K562 (cell line): Measurements from ENCODE around the gene MAEL. TPM values are rescaled to one million over a fixed set of nuclear protein-coding genes. Genes with fewer than 3 reads are reported as not detected.

ENCODE experiments used
- ATAC-seq: fragments of 200-7000 bp; cut with Tn5 transposase; 3 replicates; pipeline ENCODE4 v1.9.1; 2020; ENCODE audit warnings: moderate library complexity
- BruUV-seq: library from RNA; stranded (reverse); fragments of 400-500 nt; replicated peaks from 2 replicates; lab custom pipeline; 2021; lab: Mats Ljungman, UMichigan
- CTCF ChIA-PET: fragments of 300-600 bp; formaldehyde crosslinking; extraction: SDS; loops from one replicate; lab custom pipeline; 2021; ENCODE audit warnings: low intra/inter-chr PET ratio; lab: Yijun Ruan, JAX
- POLR2A ChIA-PET: fragments of 300-600, 350-650 bp; sonication (Branson Sonifier 250); formaldehyde crosslinking; extraction: SDS; loops from one replicate; lab custom pipeline; 2021; ENCODE audit warnings: antibody characterized with exemption, inconsistent platforms; lab: Yijun Ruan, JAX
- DNase-seq, 4 experiments: peaks; one replicate each; pipeline versions ENCODE4 v3.0.0 to v3.0.0-alpha.2; 2011 to 2018; ENCODE audit warnings: low spot score in 3 of 4, mixed read lengths in 3 of 4; ENCODE audit errors: extremely low read depth in 1 of 4
- FAIRE-seq: peaks from 2 replicates; lab custom pipeline; 2011; peaks lifted over from hg19 to GRCh38; lab: Jason Lieb, UNC
- H2AFZ ChIP-seq: 2 replicates; pipeline ENCODE4 v1.6.0; 2011; ENCODE audit warnings: low read depth, low read length, control low read depth, inconsistent platforms
- H3K27ac ChIP-seq: fragments of 200-600 bp; 3 replicates; pipeline ENCODE4 v1.8.0; 2011; ENCODE audit warnings: low read depth, mild to moderate bottlenecking, control low read depth, inconsistent platforms, low read length, moderate library complexity, mixed read lengths; ENCODE audit errors: extremely low read depth
- H3K27me3 ChIP-seq, 2 experiments: fragments of 300-600 bp in 1 of 2; 2 replicates in 1 of 2; 3 replicates in 1 of 2; pipeline versions ENCODE4 v1.6.0 to v1.8.0; 2011; ENCODE audit warnings: inconsistent platforms in 2 of 2, low read length in 2 of 2, mild to moderate bottlenecking in 1 of 2, mixed read lengths in 1 of 2, moderate library complexity in 1 of 2; ENCODE audit not compliant: control insufficient read depth in 2 of 2, insufficient read depth in 2 of 2
- H3K36me3 ChIP-seq: fragments of 300-600 bp; 3 replicates; pipeline ENCODE4 v1.8.0; 2011; ENCODE audit warnings: mild to moderate bottlenecking, low read length, inconsistent platforms; ENCODE audit not compliant: control insufficient read depth, insufficient read depth
- H3K4me1 ChIP-seq, 2 experiments: fragments of 200-600 bp in 1 of 2; replicated peaks in 1 of 2; 2 replicates in 1 of 2; 3 replicates in 1 of 2; pipeline versions ENCODE4 v1.5.1 to v1.8.0; 2011; ENCODE audit warnings: inconsistent platforms in 2 of 2, low read length in 2 of 2, mild to moderate bottlenecking in 1 of 2, mixed read lengths in 1 of 2, moderate library complexity in 1 of 2; ENCODE audit not compliant: control insufficient read depth in 2 of 2, insufficient read depth in 2 of 2
- H3K4me2 ChIP-seq: 2 replicates; pipeline ENCODE4 v1.6.1; 2011; ENCODE audit warnings: low read length, control low read depth, inconsistent platforms, mixed read lengths; ENCODE audit not compliant: insufficient read depth
- H3K4me3 ChIP-seq: fragments of 200-600 bp; sonication (generic), shearing (Covaris generic); 2 replicates; pipeline ENCODE4 v1.5.1; 2016; ENCODE audit warnings: control low read depth, inconsistent platforms
- H3K79me2 ChIP-seq: fragments of 200-600 bp; 3 replicates; pipeline ENCODE4 v1.8.0; 2011; ENCODE audit warnings: low read length, inconsistent platforms; ENCODE audit not compliant: control insufficient read depth, insufficient read depth
- H3K9ac ChIP-seq, 2 experiments: 2 replicates each; pipeline versions ENCODE4 v1.6.0 to v1.6.1; 2011; ENCODE audit warnings: low read depth in 2 of 2, low read length in 2 of 2, control low read depth in 1 of 2, inconsistent platforms in 1 of 2, mild to moderate bottlenecking in 1 of 2, mixed read lengths in 1 of 2; ENCODE audit not compliant: insufficient read depth in 1 of 2
- H3K9me1 ChIP-seq: one replicate; pipeline ENCODE4 v1.6.0; 2011; ENCODE audit warnings: inconsistent platforms, mild to moderate bottlenecking, low read length, moderate library complexity; ENCODE audit not compliant: control insufficient read depth, insufficient read depth
- H3K9me3 ChIP-seq: replicated peaks from 2 replicates; pipeline ENCODE4 v1.5.1; 2011; ENCODE audit warnings: low read depth, low read length, inconsistent platforms; ENCODE audit not compliant: control insufficient read depth, insufficient read depth
- H4K20me1 ChIP-seq: replicated peaks from 2 replicates; pipeline ENCODE4 v1.6.1; 2011; ENCODE audit warnings: low read length, inconsistent platforms, mixed read lengths; ENCODE audit not compliant: control insufficient read depth, insufficient read depth
- FOXO4 ChIP-seq: fragments of 450-650 bp; formaldehyde crosslinking; IDR thresholded peaks from 2 replicates; pipeline ENCODE4 v1.4.0; 2020; ENCODE audit warnings: mild to moderate bottlenecking, moderate library complexity
- GATAD2B ChIP-seq: fragments of 450-650 bp; IDR thresholded peaks from 2 replicates; pipeline ENCODE4 v1.6.1; 2017; ENCODE audit warnings: mild to moderate bottlenecking, borderline replicate concordance
- GTF2B ChIP-seq: IDR thresholded peaks from 2 replicates; pipeline ENCODE4 v1.6.1; 2011; ENCODE audit not compliant: insufficient read length; ENCODE audit errors: extremely low read depth
- HDAC1 ChIP-seq, 2 experiments: fragments of 450-650 bp; IDR thresholded peaks; 2 replicates each; pipeline ENCODE4 v1.6.1; 2016 to 2017; ENCODE audit warnings: inconsistent platforms in 1 of 2, mild to moderate bottlenecking in 1 of 2, moderate library complexity in 1 of 2
- PPARD ChIP-seq: fragments of 250-450 bp; sonication (Bioruptor Pico); IDR thresholded peaks from 2 replicates; pipeline ENCODE4 v1.8.0; 2022; ENCODE audit warnings: inconsistent platforms, mild to moderate bottlenecking, moderate library complexity
- RNF2 ChIP-seq: sonication (generic); IDR thresholded peaks from 2 replicates; pipeline ENCODE4 v1.6.1; 2016
- YBX1 ChIP-seq: fragments of 450-650 bp; IDR thresholded peaks from 2 replicates; pipeline ENCODE4 v1.7.1; 2016; ENCODE audit warnings: mild to moderate bottlenecking
- ZNF165 ChIP-seq: fragments of 250-450 bp; sonication (Bioruptor Pico); IDR thresholded peaks from 2 replicates; pipeline ENCODE4 v1.4.0; 2020; ENCODE audit warnings: borderline replicate concordance
- ZNF354B ChIP-seq: fragments of 250-450 bp; sonication (Bioruptor Pico); IDR thresholded peaks from 2 replicates; pipeline ENCODE4 v1.4.0; 2020
- ZNF76 ChIP-seq: fragments of 250-450 bp; sonication (Bioruptor Pico); IDR thresholded peaks from 2 replicates; pipeline ENCODE4 v1.4.0; 2020; ENCODE audit warnings: mild to moderate bottlenecking, moderate library complexity, borderline replicate concordance
- WGBS: fragments of 100-300 bp; shearing (Covaris generic); methylation state at CpG from one replicate; pipeline ENCODE4 v1.1.6; 2016; ENCODE audit warnings: low coverage, mixed read lengths; ENCODE audit not compliant: insufficient coverage; ENCODE audit errors: missing lambda C conversion rate; 5-methylcytosine and 5-hydroxymethylcytosine counted together
- in situ Hi-C: fragments of 300-500 bp; cut with MboI; formaldehyde crosslinking; loops from 4 replicates; pipeline ENCODE4 v1.15.0; 2018; ENCODE audit warnings: inconsistent platforms, mixed read lengths
- intact Hi-C: fragments of 100-400 bp; cut with micrococcal nuclease; formaldehyde crosslinking; loops from 2 replicates; pipeline ENCODE4 v1.14.2; 2022
- polyA plus RNA-seq, 8 experiments: library from polyadenylated mRNA; depleted of rRNA in 4 of 8; stranded (reverse) in 5 of 8; unstranded in 3 of 8; fragments of >200 nt; fragmentation: Nextera tagmentation in 2 of 8; fragmentation: Illumina TruSeq in 1 of 8; extraction: Ambion mirVana in 2 of 8; extraction: Trizol in 1 of 8; gene quantifications; 2 replicates each; pipeline versions ENCODE4 v1.2.1 to v1.2.3, GENCODE V29; 2011 to 2014; ENCODE audit warnings: inconsistent platforms in 1 of 8, missing spikeins in 1 of 8
- total RNA-seq, 7 experiments: library from RNA; depleted of rRNA in 6 of 7; stranded (reverse); fragments of >200 nt in 6 of 7; fragmentation: Illumina TruSeq in 2 of 7; extraction: Trizol in 2 of 7; gene quantifications; 2 replicates each; pipeline versions ENCODE4 v1.2.1 to v1.2.3, GENCODE V29; 2011 to 2021; ENCODE audit warnings: low replicate concordance in 1 of 7
- TF ChIP-seq, protein P1 (sequence below): fragments of 250-450 bp; sonication (Bioruptor Pico); IDR thresholded peaks from 2 replicates; pipeline ENCODE4 v1.9.0; 2021; ENCODE audit warnings: mild to moderate bottlenecking, inconsistent platforms

The MAEL gene
- total and polyA plus RNA-seq, 9 of the 15 experiments (the other 6 are each of a cell fraction or from before 2014, with no cell fraction given): 0.11 to 1.9 (median 0.75) TPM

DNA sequence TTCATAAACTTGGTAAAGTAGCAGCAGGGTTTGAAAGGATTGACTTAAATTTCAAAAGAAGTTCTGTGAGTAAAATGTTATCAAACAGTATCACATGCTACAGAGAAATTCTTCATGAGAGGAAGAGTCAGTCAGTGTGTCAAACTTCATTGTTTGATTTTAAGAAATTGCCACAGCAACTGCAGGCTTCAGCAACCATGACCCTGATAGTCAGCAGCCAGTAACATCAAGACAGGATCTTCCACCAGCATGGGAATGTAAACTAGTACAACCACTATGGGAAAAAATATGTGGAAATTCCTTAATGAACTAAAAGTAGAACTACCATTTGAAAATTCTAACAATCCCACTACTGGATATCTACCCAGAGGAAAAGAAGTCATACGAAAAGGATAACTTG is 11.5 kb downstream of the MAEL start:
- no peaks in the 10 kb centered on the region for H3K9me1 ChIP-seq
- no peak overlapping the region for H3K4me2 ChIP-seq
- WGBS: 0% methylated on average over 1 of the region's 1 CpG
- FAIRE-seq (no peak), ATAC-seq (no peak), DNase-seq (no peak)
- no peaks in the 10 kb centered on the region for H3K4me1 ChIP-seq
- intact Hi-C loops (no loop called here), in situ Hi-C loops (no loop called here)
- no peaks in the 10 kb centered on the region for H3K36me3 ChIP-seq
- ChIA-PET POLR2A (interaction anchor here (1.3 kb wide), 1 partner anchor 43 kb away, joined by 4 read pairs; no protein-coding TSS in a partner anchor), CTCF (no interaction called here)
- H3K9me3 ChIP-seq: no peaks in the 10 kb centered on the region
- H3K9ac ChIP-seq: no peak overlapping the region
- H2AFZ ChIP-seq: no peak overlapping the region
- no peak overlapping the region for H3K4me3 ChIP-seq
- no TSS peak for BruUV-seq
- no peaks in the 10 kb centered on the region for H4K20me1 ChIP-seq
- peaks cover 0 to 4% of the 10 kb centered on the region in 2 experiments; a peak in 1 of 5 replicates for H3K27me3 ChIP-seq
- H3K79me2 ChIP-seq: no peaks in the 10 kb centered on the region
- H3K27ac ChIP-seq: no peak overlapping the region
- no peak for TF ChIP-seq ZNF354B (CRISPR knock-in tag)
- no peak for TF ChIP-seq HDAC1 (IDR thresholded peaks at IDR 0.05)
- no peak for TF ChIP-seq ZNF76 (CRISPR knock-in tag)
- no peak for TF ChIP-seq FOXO4 (CRISPR knock-in tag)
- no peak for TF ChIP-seq YBX1
- TF ChIP-seq ZNF165 (CRISPR knock-in tag): no peak
- TF ChIP-seq PPARD: no peak
- TF ChIP-seq, protein P1, sequence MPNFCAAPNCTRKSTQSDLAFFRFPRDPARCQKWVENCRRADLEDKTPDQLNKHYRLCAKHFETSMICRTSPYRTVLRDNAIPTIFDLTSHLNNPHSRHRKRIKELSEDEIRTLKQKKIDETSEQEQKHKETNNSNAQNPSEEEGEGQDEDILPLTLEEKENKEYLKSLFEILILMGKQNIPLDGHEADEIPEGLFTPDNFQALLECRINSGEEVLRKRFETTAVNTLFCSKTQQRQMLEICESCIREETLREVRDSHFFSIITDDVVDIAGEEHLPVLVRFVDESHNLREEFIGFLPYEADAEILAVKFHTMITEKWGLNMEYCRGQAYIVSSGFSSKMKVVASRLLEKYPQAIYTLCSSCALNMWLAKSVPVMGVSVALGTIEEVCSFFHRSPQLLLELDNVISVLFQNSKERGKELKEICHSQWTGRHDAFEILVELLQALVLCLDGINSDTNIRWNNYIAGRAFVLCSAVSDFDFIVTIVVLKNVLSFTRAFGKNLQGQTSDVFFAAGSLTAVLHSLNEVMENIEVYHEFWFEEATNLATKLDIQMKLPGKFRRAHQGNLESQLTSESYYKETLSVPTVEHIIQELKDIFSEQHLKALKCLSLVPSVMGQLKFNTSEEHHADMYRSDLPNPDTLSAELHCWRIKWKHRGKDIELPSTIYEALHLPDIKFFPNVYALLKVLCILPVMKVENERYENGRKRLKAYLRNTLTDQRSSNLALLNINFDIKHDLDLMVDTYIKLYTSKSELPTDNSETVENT (CRISPR knock-in tag): no peak
- TF ChIP-seq GTF2B: no peak
- no peak for TF ChIP-seq GATAD2B
- no peak for TF ChIP-seq RNF2
